Stimulated activated CD8-positive, alpha-beta memory T cell treated with anti-CD3 and anti-CD28 coated beads, Interleukin-12 subunit alpha, Interleukin-12 subunit beta, amount 100 ng/mL, for 4 hours (primary cell): ENCODE results near the gene ENDOV.

Experiments
- DNase-seq: peaks from one replicate; pipeline ENCODE4 v3.0.0-alpha.2; 2020; ENCODE audit warnings: low read depth

ENDOV gene

DNA sequence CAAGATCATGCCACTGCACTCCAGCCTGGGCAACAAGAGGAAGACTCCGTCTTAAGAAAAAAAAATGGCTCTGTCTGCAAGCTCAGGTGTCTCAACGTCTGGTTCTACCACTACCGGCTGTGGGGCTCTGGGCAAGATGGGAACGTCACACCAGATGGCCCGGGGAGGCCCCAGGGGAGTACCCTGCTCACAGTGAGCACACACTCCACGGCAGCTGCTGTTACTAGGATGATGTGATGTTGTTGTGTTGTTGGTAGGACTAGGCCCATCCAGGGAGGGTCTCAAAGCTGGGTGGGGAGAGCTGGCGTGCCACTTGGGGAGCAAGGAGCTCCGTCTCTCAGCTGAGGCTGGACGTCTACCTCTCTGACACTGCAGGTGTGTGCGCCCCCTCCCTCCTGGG lies 70.9 kb downstream of the ENDOV start:
- no peak for DNase-seq

DNA sequence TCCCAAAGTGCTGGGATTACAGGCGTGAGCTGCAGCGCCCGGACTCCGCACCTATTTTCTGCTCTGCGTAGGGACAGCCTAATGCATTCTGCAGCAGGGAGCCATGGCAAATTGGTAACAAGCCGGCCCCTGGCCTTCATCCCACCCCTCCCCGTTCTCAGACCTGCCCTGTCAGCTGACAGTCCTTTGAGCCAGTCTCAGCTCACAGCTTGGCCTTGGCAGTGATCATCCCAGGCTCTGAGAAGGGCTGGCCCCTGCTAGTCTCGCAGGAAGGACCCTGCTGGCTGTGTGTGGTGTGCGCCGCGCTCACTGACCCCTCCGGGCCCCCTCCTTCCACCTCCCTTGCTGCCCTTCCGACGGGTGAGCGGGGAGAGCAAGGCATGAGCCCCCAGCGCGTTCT lies 71.7 kb downstream of the ENDOV start:
- DNase-seq = no peak

GRCh38 chr17:80487511-80487910 lies 72.5 kb downstream of the ENDOV start:
- DNase-seq = no peak
